Natural killer cell (primary cell): ENCODE data around the gene RFPL1. TPM values are rescaled to one million over a fixed set of nuclear protein-coding genes. Genes with fewer than 3 reads are reported as not detected.
A peak's percentile ranks its signal among the peaks of the same experiment; 100 is the strongest.

ENCODE experiments used
- ATAC-seq, 3 donors: fragments of 150-1000 bp in 2 of 3; fragments of 200-7000 bp in 1 of 3; cut with Tn5 transposase; 1 replicate in 1 of 3; 2 replicates in 2 of 3; pipeline ENCODE4 v1.10.0; 2021; ENCODE audit warnings: mild to moderate bottlenecking in 2 of 3, moderate library complexity in 2 of 3
- DNase-seq, 2 donors: peaks; one replicate each; pipeline versions ENCODE4 v3.0.0 to v3.0.0-alpha.2; 2013 to 2021; ENCODE audit warnings: mixed read lengths in 1 of 2
- H3K27ac ChIP-seq: one replicate; pipeline ENCODE4 v1.5.1; 2013; ENCODE audit warnings: mild to moderate bottlenecking, low read length
- H3K27me3 ChIP-seq: one replicate; pipeline ENCODE4 v1.6.1; 2013; ENCODE audit warnings: low read length; ENCODE audit not compliant: control insufficient read depth, insufficient read depth
- H3K36me3 ChIP-seq: one replicate; pipeline ENCODE4 v1.6.1; 2013; ENCODE audit warnings: low read length; ENCODE audit not compliant: control insufficient read depth, insufficient read depth
- H3K4me1 ChIP-seq: one replicate; pipeline ENCODE4 v1.6.1; 2013; ENCODE audit warnings: low read length; ENCODE audit not compliant: control insufficient read depth, insufficient read depth
- H3K4me3 ChIP-seq: one replicate; pipeline ENCODE4 v1.5.1; 2013; ENCODE audit warnings: low read length
- H3K9me3 ChIP-seq: one replicate; pipeline ENCODE4 v1.6.1; 2013; ENCODE audit warnings: low read length; ENCODE audit not compliant: control insufficient read depth, insufficient read depth
- H3K27ac Mint-ChIP-seq, 2 donors: one replicate each; pipeline ENCODE4 v1.8.0; 2022; ENCODE audit warnings: mild to moderate bottlenecking in 2 of 2, mixed read lengths in 2 of 2, moderate library complexity in 1 of 2
- H3K27me3 Mint-ChIP-seq, 2 donors: one replicate each; pipeline ENCODE4 v1.8.0; 2022; ENCODE audit warnings: low read depth in 2 of 2, mixed read lengths in 2 of 2
- H3K36me3 Mint-ChIP-seq: one replicate; pipeline ENCODE4 v1.8.0; 2022; ENCODE audit warnings: mixed read lengths
- H3K4me1 Mint-ChIP-seq, 2 donors: one replicate each; pipeline ENCODE4 v1.8.0; 2022; ENCODE audit warnings: mixed read lengths in 2 of 2
- H3K4me3 Mint-ChIP-seq: one replicate; pipeline ENCODE4 v1.8.0; 2022; ENCODE audit warnings: mild to moderate bottlenecking, moderate library complexity, mixed read lengths
- H3K9me3 Mint-ChIP-seq, 2 donors: one replicate each; pipeline ENCODE4 v1.8.0; 2022; ENCODE audit warnings: mixed read lengths in 2 of 2
- WGBS: methylation state at CpG from one replicate; pipeline ENCODE4 v1.1.7; 2013; ENCODE audit warnings: missing lambda C conversion rate; ENCODE audit not compliant: insufficient coverage; 5-methylcytosine and 5-hydroxymethylcytosine counted together
- intact Hi-C: fragments of 100-400 bp; cut with micrococcal nuclease; formaldehyde crosslinking; loops from one replicate; pipeline ENCODE4 v1.14.2; 2022
- total RNA-seq, 4 donors: library from RNA; stranded (reverse); fragments of 120-200 nt in 1 of 4; gene quantifications; one replicate each; pipeline versions ENCODE4 v1.2.3 to v1.2.4, GENCODE V29; 2013 to 2022
- TF ChIP-seq, protein P1 (sequence below): fragments of 200-600 bp; IDR thresholded peaks from one replicate; pipeline ENCODE4 v1.8.0; 2022; ENCODE audit warnings: antibody characterized with exemption

Gene RFPL1
- total RNA-seq, 3 donors from 2014 or later (not counting 1 experiment from before 2014, with no cell fraction given) = not detected

DNA sequence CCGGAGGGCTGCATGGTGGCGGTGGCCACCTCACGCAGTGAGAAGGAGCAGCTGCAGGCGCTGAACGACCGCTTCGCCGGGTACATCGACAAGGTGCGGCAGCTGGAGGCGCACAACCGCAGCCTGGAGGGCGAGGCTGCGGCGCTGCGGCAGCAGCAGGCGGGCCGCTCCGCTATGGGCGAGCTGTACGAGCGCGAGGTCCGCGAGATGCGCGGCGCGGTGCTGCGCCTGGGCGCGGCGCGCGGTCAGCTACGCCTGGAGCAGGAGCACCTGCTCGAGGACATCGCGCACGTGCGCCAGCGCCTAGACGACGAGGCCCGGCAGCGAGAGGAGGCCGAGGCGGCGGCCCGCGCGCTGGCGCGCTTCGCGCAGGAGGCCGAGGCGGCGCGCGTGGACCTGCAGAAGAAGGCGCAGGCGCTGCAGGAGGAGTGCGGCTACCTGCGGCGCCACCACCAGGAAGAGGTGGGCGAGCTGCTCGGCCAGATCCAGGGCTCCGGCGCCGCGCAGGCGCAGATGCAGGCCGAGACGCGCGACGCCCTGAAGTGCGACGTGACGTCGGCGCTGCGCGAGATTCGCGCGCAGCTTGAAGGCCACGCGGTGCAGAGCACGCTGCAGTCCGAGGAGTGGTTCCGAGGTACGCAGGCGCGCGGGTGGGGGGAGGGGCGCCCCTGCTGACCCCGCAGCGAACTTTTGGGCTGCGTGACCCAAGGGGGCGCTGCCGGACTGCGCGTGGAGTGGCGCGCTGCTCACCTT lies 42.3 kb downstream of the RFPL1 start:
- DNase-seq (peak in 1 of 2 donors; percentile 71), ATAC-seq (peak; percentile 40 to 72 (median 44))
- H3K27me3 ChIP-seq = peaks cover 12% of the 10 kb centered on the region
- intact Hi-C loops = no loop called here
- H3K36me3 ChIP-seq = no peaks in the 10 kb centered on the region
- H3K4me1 ChIP-seq = peaks cover 17% of the 10 kb centered on the region
- no peaks in the 10 kb centered on the region for H3K9me3 Mint-ChIP-seq
- H3K9me3 ChIP-seq = no peaks in the 10 kb centered on the region
- H3K36me3 Mint-ChIP-seq = no peaks in the 10 kb centered on the region
- TF ChIP-seq, protein P1, sequence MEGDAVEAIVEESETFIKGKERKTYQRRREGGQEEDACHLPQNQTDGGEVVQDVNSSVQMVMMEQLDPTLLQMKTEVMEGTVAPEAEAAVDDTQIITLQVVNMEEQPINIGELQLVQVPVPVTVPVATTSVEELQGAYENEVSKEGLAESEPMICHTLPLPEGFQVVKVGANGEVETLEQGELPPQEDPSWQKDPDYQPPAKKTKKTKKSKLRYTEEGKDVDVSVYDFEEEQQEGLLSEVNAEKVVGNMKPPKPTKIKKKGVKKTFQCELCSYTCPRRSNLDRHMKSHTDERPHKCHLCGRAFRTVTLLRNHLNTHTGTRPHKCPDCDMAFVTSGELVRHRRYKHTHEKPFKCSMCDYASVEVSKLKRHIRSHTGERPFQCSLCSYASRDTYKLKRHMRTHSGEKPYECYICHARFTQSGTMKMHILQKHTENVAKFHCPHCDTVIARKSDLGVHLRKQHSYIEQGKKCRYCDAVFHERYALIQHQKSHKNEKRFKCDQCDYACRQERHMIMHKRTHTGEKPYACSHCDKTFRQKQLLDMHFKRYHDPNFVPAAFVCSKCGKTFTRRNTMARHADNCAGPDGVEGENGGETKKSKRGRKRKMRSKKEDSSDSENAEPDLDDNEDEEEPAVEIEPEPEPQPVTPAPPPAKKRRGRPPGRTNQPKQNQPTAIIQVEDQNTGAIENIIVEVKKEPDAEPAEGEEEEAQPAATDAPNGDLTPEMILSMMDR = no peak
- H3K27me3 Mint-ChIP-seq = peaks cover 40 to 46% of the 10 kb centered on the region in 2 donors
- no peak overlapping the region for H3K27ac Mint-ChIP-seq
- WGBS = 17% methylated on average over 107 of the region's 107 CpGs
- no peak overlapping the region for H3K4me3 Mint-ChIP-seq
- no peak overlapping the region for H3K27ac ChIP-seq
- H3K4me1 Mint-ChIP-seq = peaks cover 7 to 15% of the 10 kb centered on the region in 2 donors
- H3K4me3 ChIP-seq = no peak overlapping the region

DNA sequence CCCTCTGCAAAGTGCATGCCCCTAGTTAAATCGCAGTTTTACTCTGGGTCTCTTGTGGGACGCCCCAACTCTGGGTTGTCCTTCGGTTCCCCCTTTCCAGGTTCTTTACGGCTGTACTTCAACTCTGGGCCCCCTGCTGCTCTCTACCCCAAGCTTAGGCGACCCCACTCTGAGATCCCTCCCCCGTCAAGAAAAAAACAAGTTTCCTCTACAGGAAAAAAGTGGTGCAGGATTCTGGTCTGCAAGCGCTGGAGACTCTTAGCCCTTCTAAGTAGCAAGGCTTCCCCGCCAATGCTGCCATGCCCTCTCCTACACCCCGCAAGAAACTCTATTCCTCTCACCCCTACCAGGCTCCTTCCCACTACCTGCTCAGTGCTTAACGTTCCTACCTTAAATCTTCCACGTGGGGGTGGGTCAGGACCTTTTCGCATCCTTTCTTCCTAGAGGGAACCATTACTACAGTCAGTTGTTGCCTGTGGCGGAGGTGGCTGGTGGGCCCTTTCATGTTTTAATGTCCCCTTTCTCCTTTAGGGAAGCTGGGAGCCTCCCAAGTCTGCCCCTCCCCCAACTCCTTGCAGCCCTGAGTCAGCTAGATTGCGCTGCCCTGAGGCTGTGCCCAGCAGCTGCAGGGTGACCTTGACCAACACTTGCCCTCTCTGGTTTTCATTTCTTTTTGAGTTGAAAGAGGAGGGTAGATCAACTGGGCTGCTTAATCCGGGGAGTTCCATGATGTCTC lies 43.0 kb downstream of the RFPL1 start:
- H3K4me1 Mint-ChIP-seq = peaks cover 7 to 15% of the 10 kb centered on the region in 2 donors
- no peaks in the 10 kb centered on the region for H3K9me3 ChIP-seq
- H3K4me3 Mint-ChIP-seq = peak overlapping the region; percentile 75
- ATAC-seq (no peak), DNase-seq (no peak)
- no peak overlapping the region for H3K27ac ChIP-seq
- TF ChIP-seq, protein P1 = no peak
- intact Hi-C loops = no loop called here
- H3K4me3 ChIP-seq = no peak overlapping the region
- peaks cover 17% of the 10 kb centered on the region for H3K4me1 ChIP-seq
- H3K27ac Mint-ChIP-seq = no peak overlapping the region
- H3K9me3 Mint-ChIP-seq = no peaks in the 10 kb centered on the region
- peaks cover 12% of the 10 kb centered on the region for H3K27me3 ChIP-seq
- H3K27me3 Mint-ChIP-seq = peaks cover 37 to 40% of the 10 kb centered on the region in 2 donors
- H3K36me3 ChIP-seq = no peaks in the 10 kb centered on the region
- no peaks in the 10 kb centered on the region for H3K36me3 Mint-ChIP-seq
- 20% methylated on average over 15 of the region's 15 CpGs for WGBS

DNA sequence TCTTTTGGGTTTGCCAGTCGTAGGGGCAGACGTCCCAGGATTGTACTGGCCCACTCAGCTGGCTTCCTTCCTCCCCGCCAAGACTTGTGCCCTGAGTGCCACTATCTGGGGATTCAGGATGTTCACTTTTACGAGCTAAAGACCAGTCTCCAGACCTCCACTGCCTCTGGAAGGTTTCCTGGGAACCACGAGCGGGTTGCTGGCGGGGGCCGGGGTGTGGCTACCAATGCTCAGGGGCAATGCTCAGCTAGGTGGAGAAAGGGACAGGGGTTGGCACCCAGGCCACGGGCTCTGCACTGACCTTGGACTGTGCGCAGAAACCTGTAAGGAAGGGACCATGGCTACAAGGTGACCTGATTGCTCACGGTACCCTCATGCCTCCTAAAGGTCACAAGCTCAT lies 43.9 kb downstream of the RFPL1 start:
- no peaks in the 10 kb centered on the region for H3K9me3 ChIP-seq
- H3K4me3 ChIP-seq = no peak overlapping the region
- DNase-seq = no peak
- TF ChIP-seq, protein P1 = no peak
- H3K36me3 Mint-ChIP-seq = no peaks in the 10 kb centered on the region
- no peak overlapping the region for H3K27ac Mint-ChIP-seq
- no peaks in the 10 kb centered on the region for H3K36me3 ChIP-seq
- no peak overlapping the region for H3K27ac ChIP-seq
- H3K9me3 Mint-ChIP-seq = no peaks in the 10 kb centered on the region
- H3K4me1 Mint-ChIP-seq = peaks cover 7 to 15% of the 10 kb centered on the region in 2 donors
- peaks cover 12% of the 10 kb centered on the region for H3K27me3 ChIP-seq
- peaks cover 17% of the 10 kb centered on the region for H3K4me1 ChIP-seq
- 76% methylated on average over 11 of the region's 11 CpGs for WGBS
- ATAC-seq = no peak
- H3K4me3 Mint-ChIP-seq = no peak overlapping the region
- intact Hi-C loops = no loop called here
- H3K27me3 Mint-ChIP-seq = peaks cover 33 to 35% of the 10 kb centered on the region in 2 donors
